HG03558 (cell line): ENCODE data around the gene TRNP1.
"Not testable (repeated sequence)": the region's sequence is repeated elsewhere in the genome, so short reads cannot be mapped to it uniquely, and the experiment has no call there.

Experiments
- ATAC-seq: cut with Tn5 transposase; IDR thresholded peaks from one replicate; pipeline ENCODE4 v1.9.1; 2021; ENCODE audit warnings: moderate number of reproducible peaks; ENCODE audit not compliant: unreplicated experiment; ENCODE audit errors: extremely low read depth

TRNP1 gene, protein sequence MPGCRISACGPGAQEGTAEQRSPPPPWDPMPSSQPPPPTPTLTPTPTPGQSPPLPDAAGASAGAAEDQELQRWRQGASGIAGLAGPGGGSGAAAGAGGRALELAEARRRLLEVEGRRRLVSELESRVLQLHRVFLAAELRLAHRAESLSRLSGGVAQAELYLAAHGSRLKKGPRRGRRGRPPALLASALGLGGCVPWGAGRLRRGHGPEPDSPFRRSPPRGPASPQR

GRCh38 chr1:26993237-26994019 lies at the start of gene TRNP1:
Gene TRNP1 (plus strand): TSS chr1:26993692. CDS start chr1:26993787, 95 bp downstream.
- no peak for ATAC-seq

DNA sequence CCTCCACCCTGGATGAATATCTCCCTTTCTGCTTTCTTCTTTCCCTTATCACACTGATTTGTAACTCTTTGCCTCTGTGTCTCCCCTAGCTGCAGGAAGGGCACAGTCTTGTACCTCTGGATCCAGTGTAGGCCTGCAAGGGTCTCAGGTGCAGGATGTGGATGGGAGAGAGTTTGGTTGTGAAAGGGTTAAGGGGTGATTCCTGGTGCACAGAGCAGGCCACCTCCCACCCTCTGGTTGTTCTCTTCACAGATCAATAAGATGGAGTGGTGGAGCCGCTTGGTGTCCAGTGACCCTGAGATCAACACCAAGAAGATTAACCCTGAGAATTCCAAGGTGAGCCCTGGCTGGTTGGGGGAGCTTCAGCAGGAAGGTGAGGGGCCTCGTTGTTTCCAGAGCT lies 48.4 kb upstream of the TRNP1 start:
- no peak for ATAC-seq

DNA sequence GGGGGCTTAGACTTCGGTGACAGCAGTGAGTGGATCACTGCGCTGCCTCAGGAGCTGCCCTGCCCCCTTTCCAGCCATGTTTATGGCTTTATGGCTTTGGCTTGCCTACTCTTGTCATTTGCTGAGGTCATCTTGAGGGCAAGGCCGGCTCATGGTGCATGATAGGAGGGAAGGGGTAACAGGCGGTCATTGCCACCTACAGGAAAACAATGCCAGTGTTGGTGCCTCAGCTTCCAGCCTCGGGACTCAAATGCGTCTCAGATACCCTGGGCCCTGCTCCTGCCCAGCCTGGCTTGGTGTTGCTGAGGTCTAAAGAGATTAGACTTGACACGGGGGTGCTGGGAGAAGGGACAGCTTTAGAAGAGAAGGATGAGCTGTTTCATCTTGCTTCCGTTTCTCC lies 47.8 kb upstream of the TRNP1 start:
- no peak for ATAC-seq

GRCh38 chr1:26946270-26946669 lies 47.2 kb upstream of the TRNP1 start:
- no peak for ATAC-seq

DNA sequence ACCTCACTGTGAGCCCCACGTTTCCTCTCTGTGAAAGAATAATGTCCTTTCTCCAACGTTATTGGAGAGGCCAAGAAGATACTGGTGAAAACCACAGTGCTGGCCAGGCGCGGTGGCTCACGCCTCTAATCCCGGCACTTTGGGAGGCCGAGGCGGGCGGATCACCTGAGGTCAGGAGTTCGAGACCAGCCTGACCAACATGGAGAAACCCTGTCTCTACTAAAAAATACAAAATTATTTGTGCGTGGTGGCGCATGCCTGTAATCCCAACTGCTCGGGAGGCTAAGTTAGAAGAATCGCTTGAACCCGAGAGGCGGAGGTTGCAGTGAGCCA lies 44.8 kb upstream of the TRNP1 start:
- ATAC-seq = not testable (repeated sequence)

GRCh38 chr1:26949266-26949925 lies 44.1 kb upstream of the TRNP1 start:
- no peak for ATAC-seq

DNA sequence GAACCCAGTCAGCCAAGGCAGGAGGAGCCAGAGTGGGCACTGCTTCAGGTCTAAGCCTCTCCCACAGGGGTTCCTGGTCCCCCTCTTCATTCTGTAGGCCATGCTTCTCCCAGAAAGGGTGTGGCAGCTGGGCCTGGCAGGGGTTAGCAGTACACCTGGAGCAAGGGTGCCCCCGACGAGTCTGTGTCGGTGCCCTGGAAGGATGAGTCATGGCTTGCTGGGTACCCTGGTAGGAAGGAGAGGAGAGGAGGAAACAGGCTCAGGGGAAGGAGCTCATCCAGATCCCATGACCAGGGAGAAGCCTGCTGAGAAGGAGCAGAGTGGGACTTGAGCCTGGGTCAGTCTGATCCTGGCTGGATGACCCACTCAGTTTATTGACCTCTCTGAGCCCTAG lies 43.6 kb upstream of the TRNP1 start:
- ATAC-seq = no peak

DNA sequence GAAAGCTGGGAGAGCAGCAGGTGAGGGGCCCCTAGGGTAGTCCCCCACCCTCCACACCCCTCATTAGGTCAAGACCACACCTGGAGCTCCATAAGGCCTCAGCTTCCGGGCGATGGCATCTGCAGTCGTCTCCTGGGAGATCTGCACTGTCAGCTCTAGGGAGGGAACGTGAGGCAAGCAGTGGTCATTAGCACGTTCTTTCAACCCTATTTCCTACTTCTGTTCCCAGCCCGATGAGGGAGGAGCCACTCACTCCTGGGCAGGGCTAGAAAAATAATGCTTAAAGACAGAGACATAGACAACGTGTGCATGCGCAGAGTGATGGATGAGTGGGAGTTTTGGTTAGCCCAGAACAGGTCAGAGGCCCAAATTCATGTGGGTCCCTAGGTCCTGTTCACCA lies 42.9 kb upstream of the TRNP1 start:
- ATAC-seq = no peak

DNA sequence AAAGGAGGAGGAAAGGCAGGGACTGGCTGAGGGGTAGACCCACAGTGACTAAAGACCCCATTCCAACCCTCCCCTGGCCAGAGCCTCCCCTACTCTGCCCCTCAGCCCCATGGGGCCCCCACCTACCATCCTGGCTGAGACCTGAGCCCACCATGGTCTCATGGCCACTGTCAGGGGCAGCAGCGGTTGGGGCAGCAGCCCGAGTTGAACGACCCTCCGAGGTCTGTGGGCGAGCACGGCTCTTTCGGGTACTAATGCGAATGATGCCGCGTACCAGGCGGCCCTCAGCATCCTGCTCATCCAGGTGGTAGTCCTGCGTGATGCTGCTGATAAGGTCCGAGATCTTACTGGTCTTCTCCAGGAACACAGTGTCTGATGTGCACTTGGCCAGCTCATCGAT lies 42.3 kb upstream of the TRNP1 start:
- ATAC-seq = no peak

- ATAC-seq = no peak
Measured at GRCh38 chr1:26951821-26952497, 41.5 kb upstream of the TRNP1 start.

- ATAC-seq = no peak
Measured at GRCh38 chr1:26953374-26953773, 40.1 kb upstream of the TRNP1 start.

GRCh38 chr1:26956321-26956720 lies 37.2 kb upstream of the TRNP1 start:
- no peak for ATAC-seq

DNA sequence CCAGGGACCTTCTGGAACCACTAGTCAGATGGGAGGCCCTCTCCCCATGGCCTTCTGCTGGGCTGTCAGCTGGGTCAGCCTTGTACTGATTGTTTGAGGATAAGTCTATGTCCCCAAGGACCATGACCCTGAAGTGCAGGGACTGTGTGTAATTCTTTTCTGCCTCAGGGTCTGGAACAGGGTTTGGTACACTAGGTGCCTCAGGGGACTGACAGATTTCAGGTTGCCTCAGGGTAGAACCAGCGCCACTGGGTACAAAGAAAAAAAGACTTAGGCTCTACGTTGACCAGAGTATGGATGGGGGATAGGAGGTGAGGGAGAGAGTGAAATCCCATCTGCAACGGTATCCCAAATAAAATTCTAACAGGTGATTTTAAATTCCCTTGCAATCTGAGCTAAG lies 36.2 kb upstream of the TRNP1 start:
- no peak for ATAC-seq

DNA sequence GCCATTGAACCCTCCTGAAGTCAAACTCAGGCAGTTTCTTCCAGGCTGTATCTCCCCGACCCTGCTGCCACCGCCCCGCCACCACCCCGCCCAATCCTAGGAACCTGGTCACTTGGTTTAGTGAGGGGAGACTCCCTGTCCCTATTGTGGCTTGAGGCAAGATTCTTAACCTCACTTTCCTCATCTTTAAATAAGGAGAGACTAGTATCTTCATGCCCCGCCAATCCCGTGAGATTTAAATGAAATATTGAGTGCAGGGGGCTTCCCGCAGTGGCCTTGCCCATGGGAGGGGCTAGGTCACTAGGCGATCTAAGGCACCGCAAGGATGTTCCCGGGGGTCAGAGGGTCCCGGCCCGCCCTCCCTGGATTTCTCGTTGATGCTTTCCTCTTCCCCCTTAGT lies 34.2 kb upstream of the TRNP1 start:
- ATAC-seq = no peak

DNA sequence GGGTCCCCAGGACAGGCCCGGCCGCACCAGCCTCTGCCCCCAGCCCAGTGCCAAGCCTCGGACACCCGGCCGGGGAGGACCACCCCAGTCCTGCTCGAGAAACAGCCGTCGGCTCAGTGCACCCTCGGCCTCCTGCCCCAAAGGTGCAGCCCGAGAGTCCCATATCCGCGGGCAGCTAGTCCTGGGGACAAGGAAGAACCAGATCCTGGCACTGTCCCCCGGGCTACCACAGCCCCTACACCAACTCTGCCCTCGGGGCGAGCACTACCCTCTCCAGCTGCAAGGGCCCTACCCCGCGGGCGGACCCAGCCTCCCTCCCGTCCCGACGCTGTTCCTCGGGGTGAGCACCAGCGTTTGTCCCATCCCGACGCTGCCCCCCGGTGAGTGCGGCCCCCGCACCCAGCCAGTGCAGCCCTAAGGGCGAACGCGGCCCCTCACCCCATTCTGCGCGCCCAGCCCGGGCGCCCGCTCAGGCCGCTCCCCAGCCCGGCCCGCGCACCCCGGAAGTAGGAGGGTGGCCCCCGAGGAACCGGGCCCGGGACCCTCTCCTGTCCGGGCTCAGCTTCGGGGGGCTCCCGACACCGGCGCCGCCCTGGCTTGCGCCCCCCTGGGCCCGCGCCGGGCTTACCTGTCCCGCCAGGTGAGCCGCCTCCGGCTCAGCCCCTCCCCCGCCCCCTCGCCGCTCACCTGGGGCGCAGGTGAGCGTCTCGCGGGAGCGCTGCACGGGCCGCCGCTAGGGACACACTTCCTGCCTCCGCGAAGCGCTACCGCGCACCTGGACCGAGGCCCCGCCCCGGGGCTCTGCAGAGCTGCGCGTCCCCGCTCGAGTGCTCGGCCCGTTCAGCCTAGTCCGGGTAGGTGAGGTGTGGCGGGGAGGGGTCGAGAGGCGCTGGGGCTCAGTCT lies 33.5 kb upstream of the TRNP1 start, which contains the start of gene KDF1:
TSS of gene KDF1 (minus strand) at position 747 of the 903 bp plus-strand sequence. CDS start 8,088 bp downstream, outside the sequence.
- no peak for ATAC-seq

DNA sequence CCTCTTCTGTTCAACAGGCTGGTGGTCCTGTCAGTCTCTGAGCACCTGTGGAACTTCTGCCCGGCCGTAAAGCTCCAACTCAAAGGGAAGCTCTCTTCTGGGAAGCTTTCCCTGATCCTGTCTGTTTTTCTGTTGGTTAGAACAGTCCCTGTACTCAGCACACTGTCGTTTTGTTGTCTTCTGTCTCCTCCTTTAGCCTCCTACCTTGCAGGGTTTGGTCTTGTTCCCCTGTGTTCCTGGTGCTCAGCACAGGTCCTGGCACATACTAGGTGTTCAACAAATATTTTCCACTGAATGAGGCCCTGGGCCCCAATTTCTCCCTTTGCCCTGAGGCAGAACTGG lies 32.9 kb upstream of the TRNP1 start:
- no peak for ATAC-seq

DNA sequence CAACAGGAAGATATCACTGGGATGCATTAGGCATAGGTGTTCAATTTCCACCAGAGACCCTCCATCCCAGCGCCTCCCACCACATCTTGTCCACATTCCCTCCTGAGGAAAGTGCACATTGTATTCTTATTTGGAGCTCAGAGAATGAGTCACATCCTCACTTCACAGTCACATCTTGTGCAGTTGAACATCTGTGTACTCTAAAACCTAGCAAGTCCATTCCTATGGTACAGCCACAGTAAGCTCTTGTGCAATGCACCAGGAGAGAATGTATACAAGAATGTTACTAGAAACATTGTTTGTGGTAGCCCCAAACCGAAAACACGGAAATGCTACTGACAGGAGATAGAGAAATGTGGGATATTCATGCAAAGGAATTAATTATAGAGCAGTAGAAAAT lies 31.7 kb upstream of the TRNP1 start:
- ATAC-seq = no peak

DNA sequence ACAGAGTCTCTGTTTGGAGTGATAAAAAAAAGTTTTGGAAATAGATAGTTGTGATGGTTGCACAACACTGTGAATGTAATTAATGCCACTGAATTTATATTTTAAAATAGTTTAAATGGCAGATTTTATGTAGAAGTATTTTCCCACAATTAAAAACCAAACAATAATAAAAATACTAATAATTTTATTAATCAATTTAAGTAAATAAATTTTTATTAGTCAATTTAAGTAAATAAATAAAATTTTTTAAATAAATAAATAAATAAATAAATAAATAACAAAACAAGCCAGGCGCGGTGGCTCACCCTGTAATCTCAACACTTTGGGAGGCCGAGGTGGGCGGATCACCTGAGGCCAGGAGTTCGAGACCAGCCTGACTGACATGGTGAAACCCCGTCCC lies 28.3 kb upstream of the TRNP1 start:
- ATAC-seq = no peak

DNA sequence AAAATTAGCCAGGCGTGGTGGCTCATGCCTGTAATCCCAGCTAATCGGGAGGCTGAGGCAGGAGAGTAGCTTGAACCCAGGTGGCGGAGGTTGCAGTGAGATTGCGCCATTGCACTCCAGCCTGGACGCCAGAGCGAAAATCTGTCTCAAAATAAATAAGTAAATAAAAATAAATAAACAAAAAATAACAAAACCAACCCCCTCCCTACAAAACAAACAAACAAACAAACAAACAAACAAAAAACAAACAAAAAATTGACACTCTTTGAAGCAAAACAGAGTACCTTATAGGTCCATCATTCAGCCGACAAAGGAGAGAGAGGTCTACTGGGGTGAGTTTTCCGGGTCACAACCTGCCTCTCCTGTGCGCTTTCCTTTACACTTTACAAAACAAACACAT lies 27.9 kb upstream of the TRNP1 start:
- ATAC-seq = no peak

- no peak for ATAC-seq
Measured at GRCh38 chr1:26970810-26971209, 22.7 kb upstream of the TRNP1 start.
